GM23248 (cell line): ENCODE data around the gene LPO. TPM values are rescaled to one million over a fixed set of nuclear protein-coding genes. Genes with fewer than 3 reads are reported as not detected.

Experiments
- DNase-seq: peaks from one replicate; pipeline ENCODE4 v3.0.0-alpha.2; 2015
- H2AFZ ChIP-seq: fragments of 200-600 bp; sonication (generic); 2 replicates; pipeline ENCODE4 v1.6.1; 2016; ENCODE audit warnings: antibody characterized with exemption
- H3F3A ChIP-seq: fragments of 200-600 bp; sonication (generic); 2 replicates; pipeline ENCODE4 v1.6.1; 2016; ENCODE audit warnings: mild to moderate bottlenecking, antibody characterized with exemption, mixed run types; ENCODE audit not compliant: insufficient read depth
- H3K27ac ChIP-seq: fragments of 200-600 bp; sonication (generic); 2 replicates; pipeline ENCODE4 v1.5.1; 2016; ENCODE audit warnings: mild to moderate bottlenecking
- H3K27me3 ChIP-seq: fragments of 200-600 bp; sonication (generic); replicated peaks from 2 replicates; pipeline ENCODE4 v1.6.1; 2016; ENCODE audit warnings: mild to moderate bottlenecking; ENCODE audit not compliant: insufficient read depth
- H3K36me3 ChIP-seq: fragments of 200-600 bp; sonication (generic); 2 replicates; pipeline ENCODE4 v1.6.1; 2016; ENCODE audit warnings: low read depth, mild to moderate bottlenecking
- H3K4me1 ChIP-seq: fragments of 200-600 bp; sonication (generic); 2 replicates; pipeline ENCODE4 v1.6.1; 2016; ENCODE audit warnings: mild to moderate bottlenecking; ENCODE audit not compliant: insufficient read depth
- H3K4me2 ChIP-seq: fragments of 200-600 bp; sonication (generic); one replicate; pipeline ENCODE4 v1.6.1; 2016; ENCODE audit warnings: mild to moderate bottlenecking; ENCODE audit not compliant: unreplicated experiment
- H3K4me3 ChIP-seq: fragments of 200-600 bp; sonication (generic); 2 replicates; pipeline ENCODE4 v1.5.1; 2016; ENCODE audit warnings: mild to moderate bottlenecking
- H3K79me2 ChIP-seq: fragments of 200-600 bp; sonication (generic); 2 replicates; pipeline ENCODE4 v1.6.1; 2016; ENCODE audit warnings: mild to moderate bottlenecking; ENCODE audit not compliant: insufficient read depth
- H3K9ac ChIP-seq: fragments of 200-600 bp; sonication (generic); 2 replicates; pipeline ENCODE4 v1.6.1; 2016; ENCODE audit warnings: mild to moderate bottlenecking
- H3K9me2 ChIP-seq: fragments of 200-600 bp; sonication (generic); 2 replicates; pipeline ENCODE4 v1.6.1; 2016; ENCODE audit warnings: mixed run types, mild to moderate bottlenecking, moderate library complexity; ENCODE audit not compliant: insufficient read depth
- H3K9me3 ChIP-seq: fragments of 200-600 bp; sonication (generic); one replicate; pipeline ENCODE4 v1.6.1; 2017; ENCODE audit warnings: low read depth
- H4K20me1 ChIP-seq: fragments of 200-600 bp; sonication (generic); 2 replicates; pipeline ENCODE4 v1.6.0; 2016; ENCODE audit not compliant: insufficient read depth
- EZH2 ChIP-seq: fragments of 200-600 bp; sonication (generic); IDR thresholded peaks from 2 replicates; pipeline ENCODE4 v1.6.1; 2018; ENCODE audit warnings: antibody characterized with exemption, mild to moderate bottlenecking; ENCODE audit not compliant: insufficient read depth, poor library complexity, severe bottlenecking
- EZH2phosphoT487 ChIP-seq: fragments of 200-600 bp; sonication (generic); IDR thresholded peaks from 2 replicates; pipeline ENCODE4 v1.6.1; 2018; ENCODE audit warnings: antibody characterized with exemption, moderate library complexity, mild to moderate bottlenecking, low read depth; ENCODE audit not compliant: insufficient read depth
- WGBS, 2 experiments: methylation state at CpG; one replicate each; pipeline ENCODE4 v1.1.6; 2015 to 2017; ENCODE audit warnings: low lambda C conversion rate in 2 of 2, low coverage in 1 of 2; ENCODE audit errors: missing lambda C conversion rate in 2 of 2; 5-methylcytosine and 5-hydroxymethylcytosine counted together
- in situ Hi-C: fragments of 300-500 bp; cut with MboI; formaldehyde crosslinking; loops from 2 replicates; pipeline ENCODE4 v1.15.0; 2020
- polyA plus RNA-seq: library from polyadenylated mRNA; unstranded; fragments of >200 nt; fragmentation: Nextera tagmentation; extraction: Ambion mirVana; gene quantifications from 2 replicates; pipeline ENCODE4 v1.2.1, GENCODE V29; 2016
- total RNA-seq: library from RNA; depleted of rRNA; stranded (reverse); fragments of >200 nt; shearing (Covaris generic); gene quantifications from 2 replicates; pipeline ENCODE4 v1.2.3, GENCODE V29; 2014

Gene LPO
- total and polyA plus RNA-seq, 2 experiments from 2014 or later: 0.11 TPM; not detected in 1

DNA sequence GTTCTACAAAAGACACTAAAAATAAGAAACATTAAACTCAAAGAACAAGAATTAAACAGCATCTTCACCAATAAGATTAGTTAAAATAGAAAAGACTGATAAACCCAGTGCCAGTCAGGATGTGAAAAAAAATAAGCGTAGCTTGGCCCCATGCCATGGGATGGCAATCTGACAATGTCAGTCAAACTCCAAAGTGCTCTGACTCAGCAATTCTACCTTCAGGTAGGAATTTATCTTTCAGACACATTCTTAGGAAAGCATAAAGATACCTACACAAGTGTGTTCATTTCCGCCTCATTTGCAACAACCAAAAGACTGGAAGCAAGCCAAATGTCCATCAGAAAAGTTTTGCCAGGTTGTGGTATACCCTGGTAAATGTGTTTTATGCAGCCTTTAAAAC is 51.5 kb downstream of the LPO start:
- Histone ChIP-seq H3K27me3 (peaks cover 35% of the 10 kb centered on the region), H3F3A (no peaks in the 10 kb centered on the region), H4K20me1 (no peaks in the 10 kb centered on the region), H3K4me3 (no peak overlapping the region), H3K4me1 (no peaks in the 10 kb centered on the region), H3K9me3 (no peaks in the 10 kb centered on the region), H3K4me2 (no peak overlapping the region), H3K9ac (no peak overlapping the region), H3K36me3 (no peaks in the 10 kb centered on the region), H2AFZ (no peak overlapping the region), H3K27ac (no peak overlapping the region), H3K9me2 (no peaks in the 10 kb centered on the region), H3K79me2 (no peaks in the 10 kb centered on the region)
- TF ChIP-seq EZH2phosphoT487 (no peak), EZH2 (no peak)
- WGBS, 2 experiments: 64 to 69% methylated on average over 2 of the region's 2 CpGs
- in situ Hi-C loops: no loop called here
- no peak for DNase-seq

- H3K9ac ChIP-seq: no peak overlapping the region
- DNase-seq: no peak
- no peaks in the 10 kb centered on the region for H3K9me2 ChIP-seq
- no peak overlapping the region for H3K4me3 ChIP-seq
- H3K9me3 ChIP-seq: no peaks in the 10 kb centered on the region
- H3K27ac ChIP-seq: no peak overlapping the region
- H3K4me2 ChIP-seq: no peak overlapping the region
- no peak overlapping the region for H2AFZ ChIP-seq
- 64 to 70% methylated on average over 5 of the region's 5 CpGs for WGBS, 2 experiments
- H4K20me1 ChIP-seq: no peaks in the 10 kb centered on the region
- H3K36me3 ChIP-seq: no peaks in the 10 kb centered on the region
- H3F3A ChIP-seq: no peaks in the 10 kb centered on the region
- no peaks in the 10 kb centered on the region for H3K79me2 ChIP-seq
- in situ Hi-C loops: no loop called here
- TF ChIP-seq EZH2 (no peak), EZH2phosphoT487 (no peak)
- H3K4me1 ChIP-seq: no peaks in the 10 kb centered on the region
- H3K27me3 ChIP-seq: peaks cover 35% of the 10 kb centered on the region
These were observed 52.9 kb downstream of the LPO start for GRCh38 chr17:58291246-58291645.

DNA sequence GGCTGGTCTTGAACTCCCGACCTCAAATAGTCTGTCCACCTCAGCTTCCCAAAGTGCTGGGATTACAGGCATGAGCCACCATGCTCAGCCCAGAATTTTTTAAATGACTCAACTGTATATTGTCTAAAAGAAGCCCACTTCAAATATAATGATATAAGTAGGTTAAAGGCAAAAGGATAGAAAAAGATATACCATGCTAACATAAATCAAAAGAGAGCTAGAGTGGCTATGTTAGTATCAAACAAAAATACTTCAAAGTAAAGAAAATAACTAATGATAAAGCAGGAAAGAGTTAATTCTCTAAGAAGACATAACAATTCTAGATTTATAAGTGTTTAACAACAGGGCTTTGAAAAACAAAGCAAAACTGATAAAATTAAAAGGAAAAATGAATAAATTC is 55.6 kb downstream of the LPO start:
- 50 to 71% methylated on average over 1 of the region's 1 CpG for WGBS, 2 experiments
- no peaks in the 10 kb centered on the region for H3K79me2 ChIP-seq
- no peak overlapping the region for H3K9ac ChIP-seq
- H3K4me1 ChIP-seq: no peaks in the 10 kb centered on the region
- H4K20me1 ChIP-seq: no peaks in the 10 kb centered on the region
- no peaks in the 10 kb centered on the region for H3F3A ChIP-seq
- no peak overlapping the region for H3K4me2 ChIP-seq
- in situ Hi-C loops: no loop called here
- TF ChIP-seq EZH2 (no peak), EZH2phosphoT487 (no peak)
- H3K36me3 ChIP-seq: no peaks in the 10 kb centered on the region
- no peaks in the 10 kb centered on the region for H3K9me3 ChIP-seq
- H3K9me2 ChIP-seq: no peaks in the 10 kb centered on the region
- H2AFZ ChIP-seq: no peak overlapping the region
- H3K27me3 ChIP-seq: peaks cover 35% of the 10 kb centered on the region
- DNase-seq: no peak
- H3K27ac ChIP-seq: no peak overlapping the region
- H3K4me3 ChIP-seq: no peak overlapping the region

DNA sequence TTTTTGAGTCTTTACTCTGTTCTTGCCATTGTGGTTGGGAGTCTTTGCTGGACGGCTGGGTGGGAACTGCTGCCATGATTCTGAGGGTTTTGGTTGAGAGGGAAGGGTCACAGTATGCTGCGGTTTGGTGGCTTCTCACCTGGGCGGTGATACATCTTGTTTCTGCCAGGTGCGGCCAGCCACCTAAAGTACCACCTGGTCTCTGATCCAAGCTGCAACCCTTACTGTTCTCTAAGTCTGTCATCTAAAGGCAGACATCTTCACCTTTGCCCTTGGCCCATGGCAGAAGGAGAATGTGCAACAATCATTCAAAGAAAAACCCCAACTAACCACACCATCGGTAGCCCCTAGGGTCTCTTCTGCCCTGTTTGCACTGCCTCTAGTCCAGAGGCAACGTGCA is 62.0 kb downstream of the LPO start:
- H3K4me2 ChIP-seq: no peak overlapping the region
- H3K9me3 ChIP-seq: no peaks in the 10 kb centered on the region
- no peaks in the 10 kb centered on the region for H3K79me2 ChIP-seq
- no peak overlapping the region for H3K4me3 ChIP-seq
- no peak for DNase-seq
- in situ Hi-C loops: no loop called here
- no peak overlapping the region for H3K9ac ChIP-seq
- H3K9me2 ChIP-seq: no peaks in the 10 kb centered on the region
- H3F3A ChIP-seq: no peaks in the 10 kb centered on the region
- H3K27me3 ChIP-seq: no peaks in the 10 kb centered on the region; the same call in 1 of the 2 replicates
- no peak overlapping the region for H3K27ac ChIP-seq
- H4K20me1 ChIP-seq: no peaks in the 10 kb centered on the region
- H3K36me3 ChIP-seq: no peaks in the 10 kb centered on the region
- TF ChIP-seq EZH2: no peak
- TF ChIP-seq EZH2phosphoT487: no peak
- WGBS, 2 experiments: 50 to 58% methylated on average over 6 of the region's 6 CpGs
- no peak overlapping the region for H2AFZ ChIP-seq
- no peaks in the 10 kb centered on the region for H3K4me1 ChIP-seq
